ENCODE measurements around the gene ADCYAP1R1.

DNA sequence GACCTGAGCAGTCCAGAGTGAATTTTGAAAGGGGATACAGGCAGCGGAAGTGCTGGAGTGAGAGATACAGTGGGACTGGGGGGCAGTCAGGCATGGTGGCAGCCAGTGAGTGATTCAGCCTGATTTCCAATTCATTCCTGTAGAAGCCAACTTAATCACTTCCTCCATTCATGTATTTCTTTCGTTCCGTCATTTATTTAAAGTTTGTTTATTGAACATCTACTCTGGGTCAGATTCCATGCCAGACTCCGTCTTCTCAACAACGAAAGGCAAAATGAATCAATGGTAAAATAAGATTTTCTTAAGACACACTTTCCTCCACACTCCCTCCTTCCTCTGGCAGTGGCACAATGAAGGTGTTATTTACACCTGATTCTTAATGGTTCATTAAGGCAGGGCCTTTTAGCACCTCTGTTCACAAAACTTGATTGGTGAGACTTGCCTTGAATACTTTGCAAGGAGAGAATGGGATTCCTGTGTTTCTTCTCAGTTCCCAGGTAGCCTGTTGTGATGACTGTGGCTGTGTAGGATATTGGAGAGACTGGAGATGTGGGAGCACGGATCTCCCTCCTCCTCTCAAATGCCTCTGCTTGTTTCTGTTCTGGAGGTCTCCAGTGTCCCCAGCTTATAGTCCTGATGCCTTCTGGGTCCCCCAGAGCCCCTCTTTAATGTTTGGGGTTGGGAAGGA, 27.9 kb downstream of the ADCYAP1R1 start:
- TF ChIP-seq, protein P1, sequence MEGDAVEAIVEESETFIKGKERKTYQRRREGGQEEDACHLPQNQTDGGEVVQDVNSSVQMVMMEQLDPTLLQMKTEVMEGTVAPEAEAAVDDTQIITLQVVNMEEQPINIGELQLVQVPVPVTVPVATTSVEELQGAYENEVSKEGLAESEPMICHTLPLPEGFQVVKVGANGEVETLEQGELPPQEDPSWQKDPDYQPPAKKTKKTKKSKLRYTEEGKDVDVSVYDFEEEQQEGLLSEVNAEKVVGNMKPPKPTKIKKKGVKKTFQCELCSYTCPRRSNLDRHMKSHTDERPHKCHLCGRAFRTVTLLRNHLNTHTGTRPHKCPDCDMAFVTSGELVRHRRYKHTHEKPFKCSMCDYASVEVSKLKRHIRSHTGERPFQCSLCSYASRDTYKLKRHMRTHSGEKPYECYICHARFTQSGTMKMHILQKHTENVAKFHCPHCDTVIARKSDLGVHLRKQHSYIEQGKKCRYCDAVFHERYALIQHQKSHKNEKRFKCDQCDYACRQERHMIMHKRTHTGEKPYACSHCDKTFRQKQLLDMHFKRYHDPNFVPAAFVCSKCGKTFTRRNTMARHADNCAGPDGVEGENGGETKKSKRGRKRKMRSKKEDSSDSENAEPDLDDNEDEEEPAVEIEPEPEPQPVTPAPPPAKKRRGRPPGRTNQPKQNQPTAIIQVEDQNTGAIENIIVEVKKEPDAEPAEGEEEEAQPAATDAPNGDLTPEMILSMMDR (IDR thresholded peaks at IDR 0.05; ENCODE audit: low read depth, low read length): no peak
- TF ChIP-seq EZH2phosphoT487 (IDR thresholded peaks at IDR 0.05; ENCODE audit: low read depth): no peak

Measured in OCI-LY3 (cell line).